Fibroblast of lung (primary cell): ENCODE measurements around the gene HSP90AB1. TPM values are rescaled to one million over a fixed set of nuclear protein-coding genes. Genes with fewer than 3 reads are reported as not detected.
"Not testable (repeated sequence)": the region's sequence is repeated elsewhere in the genome, so short reads cannot be mapped to it uniquely, and the experiment has no call there.

Experiments
- DNase-seq, 2 donors: peaks; one replicate each; pipeline versions ENCODE4 v3.0.0 to v3.0.0-alpha.2; 2010; ENCODE audit warnings: low read depth in 2 of 2
- H2AFZ ChIP-seq: 2 replicates; pipeline ENCODE4 v1.5.1; 2012; ENCODE audit warnings: low read length, control low read depth, inconsistent platforms
- H3K27ac ChIP-seq: 2 replicates; pipeline ENCODE4 v1.5.1; 2011; ENCODE audit warnings: low read length, control low read depth; ENCODE audit not compliant: insufficient read depth
- H3K27me3 ChIP-seq: 2 replicates; pipeline ENCODE4 v1.5.1; 2011; ENCODE audit warnings: mild to moderate bottlenecking, low read length; ENCODE audit not compliant: control insufficient read depth, insufficient read depth
- H3K36me3 ChIP-seq: 2 replicates; pipeline ENCODE4 v1.5.1; 2011; ENCODE audit warnings: low read length; ENCODE audit not compliant: control insufficient read depth, insufficient read depth
- H3K4me1 ChIP-seq: 2 replicates; pipeline ENCODE4 v1.5.1; 2011; ENCODE audit warnings: low read length; ENCODE audit not compliant: control insufficient read depth, insufficient read depth; ENCODE audit errors: extremely low read depth
- H3K4me2 ChIP-seq: 2 replicates; pipeline ENCODE4 v1.5.1; 2011; ENCODE audit warnings: low read length, control low read depth; ENCODE audit not compliant: insufficient read depth; ENCODE audit errors: extremely low read depth
- H3K4me3 ChIP-seq, 4 experiments: fragments of 200-600 bp in 1 of 4; sonication (generic) in 1 of 4; replicated peaks in 1 of 4; 2 replicates each; pipeline ENCODE4 v1.5.1; 2011 to 2016; ENCODE audit warnings: low read length in 4 of 4, low read depth in 3 of 4, mild to moderate bottlenecking in 3 of 4, control low read depth in 2 of 4, inconsistent platforms in 1 of 4, mixed read lengths in 1 of 4; ENCODE audit not compliant: insufficient read depth in 1 of 4; ENCODE audit errors: control extremely low read depth in 1 of 4
- H3K79me2 ChIP-seq: 2 replicates; pipeline ENCODE4 v1.5.1; 2012; ENCODE audit warnings: mild to moderate bottlenecking, low read length, inconsistent platforms; ENCODE audit not compliant: control insufficient read depth, insufficient read depth
- H3K9ac ChIP-seq: 2 replicates; pipeline ENCODE4 v1.5.1; 2011; ENCODE audit warnings: mild to moderate bottlenecking, low read length, control low read depth; ENCODE audit not compliant: insufficient read depth
- H3K9me3 ChIP-seq: 2 replicates; pipeline ENCODE4 v1.5.1; 2012; ENCODE audit warnings: low read depth, low read length; ENCODE audit not compliant: control insufficient read depth, insufficient read depth
- H4K20me1 ChIP-seq: 2 replicates; pipeline ENCODE4 v1.5.1; 2011; ENCODE audit warnings: low read length; ENCODE audit not compliant: control insufficient read depth, insufficient read depth; ENCODE audit errors: extremely low read depth
- CTCF ChIP-seq, 2 donors: IDR thresholded peaks in 1 of 2; conservative IDR thresholded peaks in 1 of 2; 1 replicate in 1 of 2; 2 replicates in 1 of 2; pipeline ENCODE4 v1.5.1; 2011 to 2012; ENCODE audit warnings: low read length in 2 of 2, control low read depth in 1 of 2, inconsistent platforms in 1 of 2, low read depth in 1 of 2, mild to moderate bottlenecking in 1 of 2
- EZH2 ChIP-seq: IDR thresholded peaks from 2 replicates; pipeline ENCODE4 v1.5.1; 2012; ENCODE audit warnings: low read length, control low read depth, mild to moderate bottlenecking; ENCODE audit errors: missing control alignments
- polyA plus RNA-seq, 2 donors: library from polyadenylated mRNA; depleted of rRNA in 1 of 2; stranded (reverse) in 1 of 2; unstranded in 1 of 2; fragments of >200 nt; gene quantifications; 2 replicates each; pipeline ENCODE4 v1.2.1, GENCODE V29; 2011 to 2012; ENCODE audit warnings: missing spikeins in 1 of 2
- total RNA-seq: library from RNA; depleted of rRNA; stranded (reverse); fragments of >200 nt; gene quantifications from 2 replicates; pipeline ENCODE4 v1.2.1, GENCODE V29; 2014

Gene HSP90AB1
- total and polyA plus RNA-seq, 2 donors (not counting 1 experiment from before 2014, with no cell fraction given): 452 to 775 TPM

DNA sequence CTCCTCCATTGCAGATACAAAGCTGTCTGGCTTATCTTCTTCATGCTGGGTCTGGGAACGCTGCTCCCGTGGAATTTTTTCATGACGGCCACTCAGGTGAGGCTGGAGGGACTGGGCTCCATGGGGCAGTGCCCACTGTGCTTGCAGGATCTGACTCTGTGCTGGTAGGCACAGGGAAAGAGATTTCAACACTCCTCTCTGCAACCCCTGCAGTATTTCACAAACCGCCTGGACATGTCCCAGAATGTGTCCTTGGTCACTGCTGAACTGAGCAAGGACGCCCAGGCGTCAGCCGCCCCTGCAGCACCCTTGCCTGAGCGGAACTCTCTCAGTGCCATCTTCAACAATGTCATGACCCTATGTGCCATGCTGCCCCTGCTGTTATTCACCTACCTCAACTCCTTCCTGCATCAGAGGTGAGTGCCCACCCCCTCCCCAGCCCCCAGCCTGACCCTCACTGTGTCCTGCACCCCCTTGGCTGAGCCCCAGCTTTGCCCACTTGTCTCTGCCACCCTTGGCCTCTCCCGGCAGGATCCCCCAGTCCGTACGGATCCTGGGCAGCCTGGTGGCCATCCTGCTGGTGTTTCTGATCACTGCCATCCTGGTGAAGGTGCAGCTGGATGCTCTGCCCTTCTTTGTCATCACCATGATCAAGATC lies 17.4 kb upstream of the HSP90AB1 start:
- Histone ChIP-seq H3K4me3 (no peak overlapping the region), H3K36me3 (peaks cover 6% of the 10 kb centered on the region), H3K27me3 (no peaks in the 10 kb centered on the region), H3K27ac (no peak overlapping the region), H3K4me2 (no peak overlapping the region), H3K79me2 (peaks cover 4% of the 10 kb centered on the region), H3K9ac (no peak overlapping the region), H4K20me1 (no peaks in the 10 kb centered on the region), H3K9me3 (no peaks in the 10 kb centered on the region), H2AFZ (no peak overlapping the region), H3K4me1 (peaks cover 13% of the 10 kb centered on the region)
- TF ChIP-seq EZH2 (no peak), CTCF (conservative IDR thresholded peaks at IDR 0.05 in 1 of 2, IDR thresholded peaks at IDR 0.05 in 1 of 2; ENCODE audit: low read depth in 1 of 2, low read length in 2 of 2) (no peak)
- DNase-seq: no peak

DNA sequence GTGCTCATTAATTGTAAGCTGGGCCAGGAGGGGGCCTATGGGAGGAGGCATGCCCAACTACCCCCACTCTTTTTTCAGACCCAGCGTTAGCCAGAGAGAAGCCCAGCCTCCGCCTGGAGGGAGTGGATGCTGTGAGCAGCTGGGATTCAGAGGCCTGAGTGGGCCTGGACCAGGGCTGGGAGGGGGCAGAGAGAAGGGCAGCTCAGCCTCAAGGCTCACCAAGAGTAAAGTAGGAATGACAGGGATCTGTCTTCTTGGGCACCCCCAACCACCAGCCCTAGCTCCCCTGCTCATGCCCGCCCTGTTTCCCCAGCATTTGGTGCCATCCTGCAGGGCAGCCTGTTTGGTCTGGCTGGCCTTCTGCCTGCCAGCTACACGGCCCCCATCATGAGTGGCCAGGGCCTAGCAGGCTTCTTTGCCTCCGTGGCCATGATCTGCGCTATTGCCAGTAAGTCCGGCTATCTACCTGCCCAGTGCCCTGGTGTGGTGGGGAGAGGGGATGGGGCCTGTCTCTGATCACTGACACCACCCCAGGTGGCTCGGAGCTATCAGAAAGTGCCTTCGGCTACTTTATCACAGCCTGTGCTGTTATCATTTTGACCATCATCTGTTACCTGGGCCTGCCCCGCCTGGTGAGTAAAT lies 16.7 kb upstream of the HSP90AB1 start:
- H2AFZ ChIP-seq: no peak overlapping the region
- H4K20me1 ChIP-seq: no peaks in the 10 kb centered on the region
- H3K9me3 ChIP-seq: no peaks in the 10 kb centered on the region
- TF ChIP-seq EZH2: no peak
- H3K4me3 ChIP-seq: no peak overlapping the region
- H3K4me2 ChIP-seq: no peak overlapping the region
- no peak overlapping the region for H3K27ac ChIP-seq
- no peak overlapping the region for H3K9ac ChIP-seq
- H3K4me1 ChIP-seq: peaks cover 13% of the 10 kb centered on the region
- no peaks in the 10 kb centered on the region for H3K79me2 ChIP-seq
- peaks cover 6% of the 10 kb centered on the region for H3K36me3 ChIP-seq
- H3K27me3 ChIP-seq: no peaks in the 10 kb centered on the region
- no peak for DNase-seq

GRCh38 chr6:44231426-44231825 lies 15.5 kb upstream of the HSP90AB1 start:
- peaks cover 13% of the 10 kb centered on the region for H3K4me1 ChIP-seq
- not testable (repeated sequence) for H3K4me3 ChIP-seq, H3K9ac ChIP-seq, H3K9me3 ChIP-seq, DNase-seq, H4K20me1 ChIP-seq, H2AFZ ChIP-seq, H3K36me3 ChIP-seq, H3K27me3 ChIP-seq, H3K79me2 ChIP-seq, H3K27ac ChIP-seq, H3K4me2 ChIP-seq
